SU-DHL-6 (cell line): ENCODE results near the gene RBP5.

Experiments
- H2AFZ ChIP-seq: fragments of 200-600 bp; sonication (generic); 2 replicates; pipeline ENCODE4 v1.6.1; 2014; ENCODE audit warnings: low read depth, mild to moderate bottlenecking, moderate library complexity, mixed read lengths, antibody characterized with exemption, low read length; ENCODE audit not compliant: severe bottlenecking
- H3F3A ChIP-seq: fragments of 200-600 bp; shearing (Covaris generic); 2 replicates; pipeline ENCODE4 v1.6.0; 2016; ENCODE audit warnings: antibody characterized with exemption, mild to moderate bottlenecking; ENCODE audit not compliant: insufficient read depth
- H3K27ac ChIP-seq: fragments of 200-600 bp; sonication (generic); 2 replicates; pipeline ENCODE4 v1.5.1; 2016; ENCODE audit warnings: low read depth, mild to moderate bottlenecking, low read length, moderate library complexity, mixed read lengths
- H3K27me3 ChIP-seq: fragments of 200-600 bp; sonication (generic), shearing (Covaris generic); 2 replicates; pipeline ENCODE4 v1.6.0; 2014; ENCODE audit warnings: mild to moderate bottlenecking, low read length
- H3K36me3 ChIP-seq: fragments of 200-600 bp; sonication (generic); 2 replicates; pipeline ENCODE4 v1.6.1; 2014; ENCODE audit warnings: mild to moderate bottlenecking, low read length, mixed read lengths
- H3K4me2 ChIP-seq: fragments of 300-600, 200-600 bp; shearing (Covaris generic), sonication (generic); 2 replicates; pipeline ENCODE4 v1.6.0; 2014; ENCODE audit warnings: low read length, low read depth, mild to moderate bottlenecking; ENCODE audit not compliant: poor library complexity, severe bottlenecking
- H3K4me3 ChIP-seq: fragments of 200-600 bp; sonication (generic); 2 replicates; pipeline ENCODE4 v1.5.1; 2014; ENCODE audit warnings: antibody characterized with exemption, low read length, mild to moderate bottlenecking, mixed read lengths; ENCODE audit not compliant: insufficient read depth, poor library complexity, severe bottlenecking
- H3K79me2 ChIP-seq: fragments of 200-600 bp; sonication (generic); 2 replicates; pipeline ENCODE4 v1.6.1; 2014; ENCODE audit warnings: mild to moderate bottlenecking, low read length, moderate library complexity; ENCODE audit not compliant: insufficient read depth
- H3K9ac ChIP-seq: fragments of 200-600 bp; sonication (generic); 2 replicates; pipeline ENCODE4 v1.7.0; 2014; ENCODE audit warnings: mild to moderate bottlenecking, low read length
- H3K9me2 ChIP-seq: fragments of 200-600 bp; sonication (generic); replicated peaks from 2 replicates; pipeline ENCODE4 v1.6.1; 2014; ENCODE audit warnings: low read length; ENCODE audit not compliant: insufficient read depth
- H3K9me3 ChIP-seq: fragments of 200-600 bp; sonication (generic); 2 replicates; pipeline ENCODE4 v1.6.1; 2014; ENCODE audit warnings: low read length, mixed read lengths; ENCODE audit not compliant: insufficient read depth
- H4K20me1 ChIP-seq: fragments of 200-600 bp; sonication (generic); 2 replicates; pipeline ENCODE4 v1.6.1; 2014; ENCODE audit warnings: low read depth, mild to moderate bottlenecking, antibody characterized with exemption, low read length, moderate library complexity, mixed read lengths
- CTCF ChIP-seq: fragments of 200-600 bp; sonication (generic); IDR thresholded peaks from one replicate; pipeline ENCODE4 v1.5.1; 2017; ENCODE audit warnings: antibody characterized with exemption, mild to moderate bottlenecking, low read length, moderate library complexity; ENCODE audit not compliant: insufficient read depth, poor library complexity, severe bottlenecking
- EZH2phosphoT487 ChIP-seq: fragments of 200-600 bp; sonication (generic), shearing (Covaris generic); conservative IDR thresholded peaks from 2 replicates; pipeline ENCODE4 v1.6.1; 2018; ENCODE audit warnings: mild to moderate bottlenecking, antibody characterized with exemption, low read length, moderate library complexity, mixed read lengths

RBP5 gene

GRCh38 chr12:7102582-7102981 is 26.1 kb downstream of the RBP5 start:
- Histone ChIP-seq H3K9me3 (peaks cover 7% of the 10 kb centered on the region), H3K36me3 (no peaks in the 10 kb centered on the region; the same call in 1 of the 2 replicates), H3K9me2 (no peaks in the 10 kb centered on the region), H2AFZ (no peak overlapping the region), H3F3A (no peaks in the 10 kb centered on the region; the same call in 1 of the 2 replicates), H3K27me3 (no peaks in the 10 kb centered on the region), H3K4me2 (no peak overlapping the region), H3K79me2 (no peaks in the 10 kb centered on the region), H3K9ac (no peak overlapping the region), H4K20me1 (no peaks in the 10 kb centered on the region), H3K4me3 (no peak overlapping the region), H3K27ac (no peak overlapping the region)
- TF ChIP-seq CTCF (no peak), EZH2phosphoT487 (no peak)

- no peak overlapping the region for H2AFZ ChIP-seq
- H3K4me3 ChIP-seq, result no peak overlapping the region
- no peaks in the 10 kb centered on the region for H4K20me1 ChIP-seq
- H3K27me3 ChIP-seq, result no peaks in the 10 kb centered on the region
- H3K27ac ChIP-seq, result no peak overlapping the region
- peaks cover 7% of the 10 kb centered on the region for H3K9me3 ChIP-seq
- no peaks in the 10 kb centered on the region; the same call in 1 of the 2 replicates for H3K36me3 ChIP-seq
- H3K9ac ChIP-seq, result no peak overlapping the region
- no peak for TF ChIP-seq CTCF
- TF ChIP-seq EZH2phosphoT487, result no peak
- no peak overlapping the region for H3K4me2 ChIP-seq
- no peaks in the 10 kb centered on the region for H3K79me2 ChIP-seq
- H3F3A ChIP-seq, result no peaks in the 10 kb centered on the region
- no peaks in the 10 kb centered on the region for H3K9me2 ChIP-seq
Measured at GRCh38 chr12:7101694-7102131, 27.0 kb downstream of the RBP5 start.

- Histone ChIP-seq H3K9me3 (peaks cover 4% of the 10 kb centered on the region), H3K36me3 (no peaks in the 10 kb centered on the region; the same call in 1 of the 2 replicates), H3K27ac (no peak overlapping the region), H3K4me2 (no peak overlapping the region), H2AFZ (no peak overlapping the region), H3K9me2 (no peaks in the 10 kb centered on the region), H3K79me2 (no peaks in the 10 kb centered on the region), H4K20me1 (no peaks in the 10 kb centered on the region), H3K4me3 (no peak overlapping the region), H3F3A (no peaks in the 10 kb centered on the region), H3K9ac (no peak overlapping the region), H3K27me3 (no peaks in the 10 kb centered on the region)
- TF ChIP-seq CTCF, result no peak
- no peak for TF ChIP-seq EZH2phosphoT487
Measured at GRCh38 chr12:7101047-7101693, 27.5 kb downstream of the RBP5 start.
